Measurements from ENCODE around the gene PPFIA1. TPM values are rescaled to one million over a fixed set of nuclear protein-coding genes. Genes with fewer than 3 reads are reported as not detected.

The PPFIA1 gene
- total RNA-seq, 1 donor from 2014 or later, result 57.7 TPM

GRCh38 chr11:70433526-70433925 is 163.0 kb downstream of the PPFIA1 start:
- DNase-seq, result no peak

Small RNA genes lying within 50 kb of the gene (small RNA-seq; reads per million reads assigned to genes)
- gene MIR548K (ENCODE audit: low replicate concordance), result 15.1 reads per million, percentile 94 among the genes with 10 or more reads in this experiment

Other genes starting within 250 kb of the PPFIA1 start
- gene ANO1, start 192.4 kb upstream of the PPFIA1 start, total RNA-seq, result 36.7 TPM
- gene FADD, start 67.4 kb upstream of the PPFIA1 start, total RNA-seq, result 28.7 TPM
- gene CTTN, start 127.8 kb downstream of the PPFIA1 start, total RNA-seq, result 198 TPM

Measured in tongue (tissue), 3 donors.